Smooth muscle cell (in vitro differentiated cells): ENCODE data around the gene PNPLA2. TPM values are rescaled to one million over a fixed set of nuclear protein-coding genes. Genes with fewer than 3 reads are reported as not detected.

Experiments
- DNase-seq: peaks from one replicate; lab custom pipeline; 2025; ENCODE audit not compliant: unreplicated experiment; lab: John Stamatoyannopoulos, UW
- H2AFZ ChIP-seq: fragments of 200-600 bp; sonication (generic); 2 replicates; pipeline ENCODE4 v1.6.0; 2016; ENCODE audit warnings: antibody characterized with exemption, low read depth, mild to moderate bottlenecking
- H3F3A ChIP-seq: fragments of 200-600 bp; sonication (generic); 2 replicates; pipeline ENCODE4 v1.6.0; 2017; ENCODE audit warnings: antibody characterized with exemption, low read depth
- H3K27ac ChIP-seq: fragments of 200-600 bp; sonication (generic); 2 replicates; pipeline ENCODE4 v1.5.1; 2016; ENCODE audit warnings: low read depth, mild to moderate bottlenecking
- H3K27me3 ChIP-seq: fragments of 200-600 bp; sonication (generic); 2 replicates; pipeline ENCODE4 v1.6.1; 2016; ENCODE audit warnings: low read depth, mild to moderate bottlenecking
- H3K36me3 ChIP-seq: fragments of 200-600 bp; sonication (generic); 2 replicates; pipeline ENCODE4 v1.5.1; 2016; ENCODE audit warnings: low read depth
- H3K4me1 ChIP-seq: fragments of 200-600 bp; sonication (generic); 2 replicates; pipeline ENCODE4 v1.5.1; 2016; ENCODE audit warnings: low read depth
- H3K4me2 ChIP-seq: fragments of 200-600 bp; sonication (generic); 2 replicates; pipeline ENCODE4 v1.6.0; 2016; ENCODE audit warnings: mild to moderate bottlenecking
- H3K4me3 ChIP-seq: fragments of 200-600 bp; sonication (generic); 2 replicates; pipeline ENCODE4 v1.5.1; 2016; ENCODE audit warnings: mild to moderate bottlenecking
- H3K79me2 ChIP-seq: fragments of 200-600 bp; sonication (generic); 2 replicates; pipeline ENCODE4 v1.6.0; 2016; ENCODE audit warnings: low read depth, mild to moderate bottlenecking
- H3K9ac ChIP-seq: fragments of 200-600 bp; sonication (generic); 2 replicates; pipeline ENCODE4 v1.6.0; 2016; ENCODE audit warnings: low read depth
- H3K9me3 ChIP-seq: fragments of 200-600 bp; sonication (generic); replicated peaks from 2 replicates; pipeline ENCODE4 v1.5.1; 2016; ENCODE audit warnings: low read depth
- H4K20me1 ChIP-seq: fragments of 200-600 bp; sonication (generic); 2 replicates; pipeline ENCODE4 v1.6.0; 2016; ENCODE audit warnings: low read depth
- CTCF ChIP-seq: fragments of 200-600 bp; sonication (generic); IDR thresholded peaks from 2 replicates; pipeline ENCODE4 v1.5.1; 2017; ENCODE audit warnings: borderline replicate concordance, mild to moderate bottlenecking, antibody characterized with exemption; ENCODE audit not compliant: insufficient read depth, poor library complexity, severe bottlenecking
- WGBS: methylation state at CpG from one replicate; pipeline ENCODE4 v1.1.7; 2016; ENCODE audit warnings: low lambda C conversion rate; 5-methylcytosine and 5-hydroxymethylcytosine counted together
- polyA plus RNA-seq: library from polyadenylated mRNA; unstranded; fragments of >200 nt; fragmentation: Nextera tagmentation; extraction: Ambion mirVana; gene quantifications from 2 replicates; pipeline ENCODE4 v1.2.1, GENCODE V29; 2016
- total RNA-seq: library from RNA; depleted of rRNA; stranded (reverse); fragments of >200 nt; gene quantifications from 2 replicates; pipeline ENCODE4 v1.2.3, GENCODE V29; 2014

The PNPLA2 gene
- total and polyA plus RNA-seq, 2 experiments from 2014 or later, result 12.4 to 26.4 TPM

- Histone ChIP-seq H3K27me3 (no peaks in the 10 kb centered on the region), H3K9ac (no peak overlapping the region), H4K20me1 (peaks cover 62% of the 10 kb centered on the region), H3K27ac (no peak overlapping the region), H3K4me1 (peaks cover 16% of the 10 kb centered on the region), H2AFZ (no peak overlapping the region), H3K36me3 (no peaks in the 10 kb centered on the region), H3F3A (no peaks in the 10 kb centered on the region), H3K4me2 (no peak overlapping the region), H3K79me2 (no peaks in the 10 kb centered on the region), H3K4me3 (no peak overlapping the region), H3K9me3 (no peaks in the 10 kb centered on the region)
- 97% methylated on average over 14 of the region's 14 CpGs for WGBS
- no peak for TF ChIP-seq CTCF
- DNase-seq, result no peak
Measured at GRCh38 chr11:861105-861479, 42.4 kb downstream of the PNPLA2 start.

- H3K27me3 ChIP-seq, result no peaks in the 10 kb centered on the region
- H3K4me2 ChIP-seq, result no peak overlapping the region
- no peaks in the 10 kb centered on the region for H3K9me3 ChIP-seq
- no peak overlapping the region for H3K27ac ChIP-seq
- H4K20me1 ChIP-seq, result peaks cover 61% of the 10 kb centered on the region
- H3K4me1 ChIP-seq, result peaks cover 16% of the 10 kb centered on the region
- WGBS, result 75% methylated on average over 19 of the region's 20 CpGs
- no peaks in the 10 kb centered on the region for H3K79me2 ChIP-seq
- H2AFZ ChIP-seq, result no peak overlapping the region
- no peak overlapping the region for H3K4me3 ChIP-seq
- no peak overlapping the region for H3K9ac ChIP-seq
- TF ChIP-seq CTCF, result no peak
- H3F3A ChIP-seq, result no peaks in the 10 kb centered on the region
- H3K36me3 ChIP-seq, result no peaks in the 10 kb centered on the region
- no peak for DNase-seq
Measured at GRCh38 chr11:862081-862661, 43.5 kb downstream of the PNPLA2 start.

GRCh38 chr11:862696-863022 lies 43.9 kb downstream of the PNPLA2 start:
- no peak overlapping the region for H2AFZ ChIP-seq
- no peaks in the 10 kb centered on the region for H3K27me3 ChIP-seq
- H3K4me2 ChIP-seq, result no peak overlapping the region
- no peaks in the 10 kb centered on the region for H3F3A ChIP-seq
- DNase-seq, result no peak
- TF ChIP-seq CTCF, result no peak
- H3K4me3 ChIP-seq, result no peak overlapping the region
- no peaks in the 10 kb centered on the region for H3K36me3 ChIP-seq
- no peak overlapping the region for H3K27ac ChIP-seq
- peaks cover 16% of the 10 kb centered on the region for H3K4me1 ChIP-seq
- H3K79me2 ChIP-seq, result no peaks in the 10 kb centered on the region
- peaks cover 58% of the 10 kb centered on the region for H4K20me1 ChIP-seq
- no peak overlapping the region for H3K9ac ChIP-seq
- 85% methylated on average over 12 of the region's 12 CpGs for WGBS
- H3K9me3 ChIP-seq, result no peaks in the 10 kb centered on the region

- 68% methylated on average over 22 of the region's 24 CpGs for WGBS
- no peaks in the 10 kb centered on the region for H3K9me3 ChIP-seq
- no peak for TF ChIP-seq CTCF
- H3K27me3 ChIP-seq, result no peaks in the 10 kb centered on the region
- H3K36me3 ChIP-seq, result no peaks in the 10 kb centered on the region
- H2AFZ ChIP-seq, result no peak overlapping the region
- H3K79me2 ChIP-seq, result no peaks in the 10 kb centered on the region
- peaks cover 52% of the 10 kb centered on the region for H4K20me1 ChIP-seq
- no peak overlapping the region for H3K9ac ChIP-seq
- H3K4me1 ChIP-seq, result peaks cover 16% of the 10 kb centered on the region
- no peak for DNase-seq
- H3K4me3 ChIP-seq, result no peak overlapping the region
- H3K27ac ChIP-seq, result no peak overlapping the region
- peak overlapping the region; percentile 4 for H3K4me2 ChIP-seq
- H3F3A ChIP-seq, result no peaks in the 10 kb centered on the region
Measured at GRCh38 chr11:863023-863909, 44.6 kb downstream of the PNPLA2 start.
